GM13977 (cell line): ENCODE results near the gene SSUH2.
A peak's percentile ranks its signal among the peaks of the same experiment; 100 is the strongest.

Experiments
- DNase-seq: peaks from one replicate; pipeline ENCODE4 v3.0.0; 2012; ENCODE audit warnings: low spot score
- CTCF ChIP-seq: IDR thresholded peaks from 2 replicates; pipeline ENCODE4 v1.5.1; 2012; ENCODE audit warnings: mild to moderate bottlenecking, control low read depth; ENCODE audit not compliant: insufficient read depth; ENCODE audit errors: extremely low read depth, missing control alignments
- in situ Hi-C: fragments of 300-500 bp; cut with MboI; formaldehyde crosslinking; loops from one replicate; pipeline ENCODE4 v1.12.0; 2022; ENCODE audit warnings: low sequenced_read_pairs, low pct_unique_long_range_greater_than_20kb, mixed read lengths, inconsistent platforms; ENCODE audit not compliant: unreplicated experiment

The SSUH2 gene

GRCh38 chr3:8579096-8579495, 65.5 kb downstream of the SSUH2 start:
- DNase-seq, result peak; percentile 19
- in situ Hi-C loops, result no loop called here
- TF ChIP-seq CTCF, result no peak

GRCh38 chr3:8578282-8578681, 66.3 kb downstream of the SSUH2 start:
- in situ Hi-C loops, result no loop called here
- TF ChIP-seq CTCF, result no peak
- no peak for DNase-seq

GRCh38 chr3:8576841-8577571, 67.6 kb downstream of the SSUH2 start:
- DNase-seq, result no peak
- in situ Hi-C loops, result no loop called here
- no peak for TF ChIP-seq CTCF

- no peak for TF ChIP-seq CTCF
- DNase-seq, result no peak
- in situ Hi-C loops, result no loop called here
Measured at GRCh38 chr3:8576436-8576835, 68.2 kb downstream of the SSUH2 start.

GRCh38 chr3:8575364-8576104, 69.1 kb downstream of the SSUH2 start:
- TF ChIP-seq CTCF, result no peak
- no peak for DNase-seq
- in situ Hi-C loops, result no loop called here

- in situ Hi-C loops, result no loop called here
- DNase-seq, result no peak
- TF ChIP-seq CTCF, result no peak
Measured at GRCh38 chr3:8574670-8575322, 69.8 kb downstream of the SSUH2 start.
